Caco-2 (cell line): ENCODE results near the gene PPP1R12C. TPM values are rescaled to one million over a fixed set of nuclear protein-coding genes. Genes with fewer than 3 reads are reported as not detected.

Experiments used
- BruUV-seq: library from RNA; stranded (reverse); fragments of 400-500 nt; replicated peaks from 2 replicates; lab custom pipeline; 2021; lab: Mats Ljungman, UMichigan
- CTCF ChIA-PET: fragments of 300-600 bp; sonication (Branson Sonifier 250); formaldehyde crosslinking; loops from one replicate; lab custom pipeline; 2022; ENCODE audit warnings: antibody characterized with exemption; lab: Charles Lee
- POLR2A ChIA-PET: fragments of 300-600 bp; sonication (Branson Sonifier 250); formaldehyde crosslinking; loops from one replicate; lab custom pipeline; 2022; ENCODE audit warnings: antibody characterized with exemption; lab: Charles Lee
- DNase-seq, 2 experiments: peaks; one replicate each; pipeline versions ENCODE4 v3.0.0 to v3.0.0-alpha.2; 2020 to 2022
- H3K27me3 ChIP-seq: replicated peaks from 2 replicates; pipeline ENCODE4 v1.6.0; 2011; ENCODE audit warnings: low read length; ENCODE audit not compliant: control insufficient read depth, insufficient read depth
- H3K36me3 ChIP-seq: 2 replicates; pipeline ENCODE4 v1.5.1; 2011; ENCODE audit warnings: low read length; ENCODE audit not compliant: control insufficient read depth, insufficient read depth
- H3K4me1 ChIP-seq: fragments of 250-450 bp; sonication (Bioruptor Pico); 2 replicates; pipeline ENCODE4 v1.5.1; 2020; ENCODE audit warnings: mild to moderate bottlenecking
- H3K4me3 ChIP-seq: 2 replicates; pipeline ENCODE4 v1.5.1; 2011; ENCODE audit warnings: low read depth, mild to moderate bottlenecking, control low read depth, low read length
- H3K9me3 ChIP-seq: fragments of 250-450 bp; sonication (Bioruptor Pico); 2 replicates; pipeline ENCODE4 v1.5.1; 2020; ENCODE audit warnings: mild to moderate bottlenecking, moderate library complexity
- H3K27ac Mint-ChIP-seq: one replicate; pipeline ENCODE4 v1.8.0; 2022; ENCODE audit warnings: mixed read lengths; ENCODE audit not compliant: unreplicated experiment
- H3K27me3 Mint-ChIP-seq: one replicate; pipeline ENCODE4 v1.8.0; 2022; ENCODE audit warnings: mixed read lengths; ENCODE audit not compliant: insufficient read depth, unreplicated experiment
- H3K36me3 Mint-ChIP-seq: one replicate; pipeline ENCODE4 v1.8.0; 2022; ENCODE audit warnings: mild to moderate bottlenecking, mixed read lengths; ENCODE audit not compliant: insufficient read depth, unreplicated experiment
- H3K4me1 Mint-ChIP-seq: one replicate; pipeline ENCODE4 v1.8.0; 2022; ENCODE audit warnings: low read depth, mixed read lengths; ENCODE audit not compliant: unreplicated experiment
- H3K4me3 Mint-ChIP-seq: one replicate; pipeline ENCODE4 v1.8.0; 2022; ENCODE audit warnings: mild to moderate bottlenecking, moderate library complexity, mixed read lengths; ENCODE audit not compliant: unreplicated experiment
- H3K9me3 Mint-ChIP-seq: one replicate; pipeline ENCODE4 v1.8.0; 2022; ENCODE audit warnings: mixed read lengths; ENCODE audit not compliant: unreplicated experiment
- CTCF ChIP-seq, 2 experiments: fragments of 200-600 bp in 1 of 2; IDR thresholded peaks; 1 replicate in 1 of 2; 2 replicates in 1 of 2; pipeline versions ENCODE4 v1.5.1 to v1.8.0; 2011 to 2022; ENCODE audit warnings: antibody characterized with exemption in 1 of 2, control low read depth in 1 of 2, inconsistent platforms in 1 of 2, low read depth in 1 of 2, low read length in 1 of 2, mild to moderate bottlenecking in 1 of 2, moderate library complexity in 1 of 2; ENCODE audit not compliant: insufficient read depth in 1 of 2, severe bottlenecking in 1 of 2, unreplicated experiment in 1 of 2
- intact Hi-C: fragments of 100-400 bp; cut with micrococcal nuclease; formaldehyde crosslinking; loops from one replicate; pipeline ENCODE4 v1.10.0; 2022; ENCODE audit not compliant: unreplicated experiment
- total RNA-seq: library from RNA; stranded (reverse); gene quantifications from 2 replicates; pipeline ENCODE4 v1.2.3, GENCODE V29; 2022

The PPP1R12C gene
- total RNA-seq, 1 experiment from 2014 or later, result 104 TPM

DNA sequence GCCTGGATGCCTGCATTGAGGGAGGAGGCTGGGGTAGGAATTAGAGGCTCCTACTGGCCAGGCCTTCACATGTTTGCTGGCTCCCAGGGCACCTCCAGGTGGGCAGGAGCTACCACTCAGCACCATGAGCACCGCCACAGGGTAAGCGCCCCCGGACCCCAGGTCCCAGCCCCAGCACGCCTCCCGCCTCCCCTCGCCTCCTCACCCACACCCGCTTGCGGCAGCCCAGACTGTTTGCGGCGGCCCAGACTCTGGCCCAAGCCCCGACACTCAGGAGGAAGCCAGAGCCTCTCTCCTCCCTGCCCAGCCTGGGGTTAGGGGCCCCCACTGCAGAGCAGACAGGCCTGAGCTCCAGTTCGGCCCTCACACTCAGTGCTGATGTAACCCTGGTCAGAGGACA lies 41.1 kb downstream of the PPP1R12C start:
- peak overlapping the region; percentile 90 for H3K4me3 Mint-ChIP-seq
- TF ChIP-seq CTCF (IDR thresholded peaks at IDR 0.05; ENCODE audit: insufficient read depth in 1 of 2, low read depth in 1 of 2, low read length in 1 of 2, severe bottlenecking in 1 of 2, unreplicated experiment in 1 of 2), result no peak

GRCh38 chr19:55075371-55075998 lies 42.0 kb downstream of the PPP1R12C start, which contains the start of gene EPS8L1:
Gene EPS8L1 (plus strand): TSS chr19:55075869. CDS start chr19:55076445, 576 bp downstream.
- H3K4me1 ChIP-seq, result peaks cover 36% of the 10 kb centered on the region
- intact Hi-C loops, result no loop called here
- peaks cover 3% of the 10 kb centered on the region; the same call in 1 of the 2 replicates for H3K36me3 ChIP-seq
- DNase-seq, result peak; percentile 95 to 96
- no peaks in the 10 kb centered on the region for H3K27me3 ChIP-seq
- peaks cover 30% of the 10 kb centered on the region for H3K36me3 Mint-ChIP-seq
- BruUV-seq, result no TSS peak
- peak within 1 kb of the TSS; percentile 45 for H3K4me3 ChIP-seq
- no peaks in the 10 kb centered on the region for H3K9me3 Mint-ChIP-seq
- H3K27me3 Mint-ChIP-seq, result no peaks in the 10 kb centered on the region
- peak within 1 kb of the TSS; percentile 92 for H3K27ac Mint-ChIP-seq
- CTCF ChIA-PET, result interaction anchor here (0.5 kb wide), 1 partner anchor 886 kb away, joined by 3 read pairs; the partner anchor contains the start of gene MBOAT7
- no peak for TF ChIP-seq CTCF (IDR thresholded peaks at IDR 0.05; ENCODE audit: insufficient read depth in 1 of 2, low read depth in 1 of 2, low read length in 1 of 2, severe bottlenecking in 1 of 2, unreplicated experiment in 1 of 2)
- H3K4me3 Mint-ChIP-seq, result peak within 1 kb of the TSS; percentile 90
- peaks cover 28% of the 10 kb centered on the region for H3K4me1 Mint-ChIP-seq
- POLR2A ChIA-PET, result interaction anchor here (0.5 to 0.6 kb wide), 2 partner anchors 66 to 401 kb away, joined by 3 to 7 read pairs; partner anchors contain the start of gene ZNF628
- no peaks in the 10 kb centered on the region for H3K9me3 ChIP-seq

More for the DNA sequence above, 41.1 kb downstream of the PPP1R12C start:
- Mint-ChIP-seq H3K27ac (peak overlapping the region; percentile 92), H3K4me1 (peaks cover 30% of the 10 kb centered on the region), H3K27me3 (no peaks in the 10 kb centered on the region), H3K9me3 (no peaks in the 10 kb centered on the region), H3K36me3 (peaks cover 38% of the 10 kb centered on the region)
- no TSS peak for BruUV-seq
- intact Hi-C loops, result no loop called here
- peak overlapping the region; percentile 45 for H3K4me3 ChIP-seq
- H3K27me3 ChIP-seq, result no peaks in the 10 kb centered on the region
- ChIA-PET CTCF (interaction anchor here (1.0 kb wide), 1 partner anchor 12 kb away, joined by 5 read pairs; no protein-coding TSS in a partner anchor), POLR2A (interaction anchor here (0.6 kb wide), 1 partner anchor 428 kb away, joined by 3 read pairs; no protein-coding TSS in a partner anchor)
- H3K9me3 ChIP-seq, result no peaks in the 10 kb centered on the region
- peaks cover 28% of the 10 kb centered on the region for H3K4me1 ChIP-seq
- H3K36me3 ChIP-seq, result peaks cover 3% of the 10 kb centered on the region; the same call in 1 of the 2 replicates
- DNase-seq, result no peak

DNA sequence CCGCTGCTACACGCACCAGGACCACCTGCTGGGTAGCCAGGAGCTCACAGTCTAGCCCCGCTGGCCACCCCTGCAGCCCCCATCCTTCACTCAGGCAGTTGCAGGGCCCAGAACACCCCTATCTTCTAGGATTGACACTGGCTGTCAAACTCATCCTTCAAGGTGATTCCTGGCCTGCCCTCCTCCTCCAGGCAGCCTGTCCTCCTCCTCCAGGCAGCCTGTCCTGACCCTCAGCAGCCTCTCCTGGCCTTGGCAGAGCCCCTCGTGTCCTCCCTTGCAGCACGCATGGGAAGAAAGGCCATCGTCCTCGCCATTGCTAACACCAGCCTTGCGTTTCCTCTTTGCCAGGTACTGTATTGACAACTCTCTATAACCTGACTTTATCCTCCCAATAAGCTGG lies 45.5 kb downstream of the PPP1R12C start:
- no peak for DNase-seq
- Mint-ChIP-seq H3K4me1 (peaks cover 31% of the 10 kb centered on the region), H3K36me3 (peaks cover 25% of the 10 kb centered on the region), H3K27me3 (no peaks in the 10 kb centered on the region), H3K4me3 (no peak overlapping the region), H3K9me3 (no peaks in the 10 kb centered on the region), H3K27ac (peak overlapping the region; percentile 17)
- no peak for TF ChIP-seq CTCF (IDR thresholded peaks at IDR 0.05; ENCODE audit: insufficient read depth in 1 of 2, low read depth in 1 of 2, low read length in 1 of 2, severe bottlenecking in 1 of 2, unreplicated experiment in 1 of 2)
- CTCF ChIA-PET, result no interaction called here
- Histone ChIP-seq H3K9me3 (no peaks in the 10 kb centered on the region), H3K4me3 (no peak overlapping the region), H3K36me3 (no peaks in the 10 kb centered on the region), H3K4me1 (peaks cover 36% of the 10 kb centered on the region), H3K27me3 (no peaks in the 10 kb centered on the region)
- intact Hi-C loops, result no loop called here
- no TSS peak for BruUV-seq
- POLR2A ChIA-PET, result no interaction called here
